ENCODE data around the gene THSD4.
"Not testable (repeated sequence)": the region's sequence is repeated elsewhere in the genome, so short reads cannot be mapped to it uniquely, and the experiment has no call there.

The THSD4 gene

GRCh38 chr15:71397377-71397776 is 282.1 kb downstream of the THSD4 start:
- DNase-seq: no peak

GRCh38 chr15:71400294-71400693 is 285.0 kb downstream of the THSD4 start:
- no peak for DNase-seq

- not testable (repeated sequence) for DNase-seq
Observed at GRCh38 chr15:71401728-71402127, 286.5 kb downstream of the THSD4 start.

GRCh38 chr15:71409541-71409940 is 294.3 kb downstream of the THSD4 start:
- DNase-seq: no peak

GRCh38 chr15:71410347-71410746 is 295.1 kb downstream of the THSD4 start:
- DNase-seq: no peak

- no peak for DNase-seq
Observed at GRCh38 chr15:71411538-71412482, 296.5 kb downstream of the THSD4 start.

GRCh38 chr15:71413419-71413818 is 298.1 kb downstream of the THSD4 start:
- no peak for DNase-seq

- DNase-seq: no peak
Observed at GRCh38 chr15:71414853-71415252, 299.6 kb downstream of the THSD4 start.

GRCh38 chr15:71422530-71423259 is 307.4 kb downstream of the THSD4 start:
- DNase-seq: no peak

GRCh38 chr15:71424765-71425164 is 309.5 kb downstream of the THSD4 start:
- DNase-seq: no peak

- DNase-seq: no peak
Observed at GRCh38 chr15:71425388-71425787, 310.1 kb downstream of the THSD4 start.

- DNase-seq: no peak
Observed at GRCh38 chr15:71426792-71427191, 311.5 kb downstream of the THSD4 start.

- no peak for DNase-seq
Observed at GRCh38 chr15:71430782-71431181, 315.5 kb downstream of the THSD4 start.

- DNase-seq: no peak
Observed at GRCh38 chr15:71431343-71432336, 316.4 kb downstream of the THSD4 start.

- DNase-seq: no peak
Observed at GRCh38 chr15:71433402-71433801, 318.1 kb downstream of the THSD4 start.

GRCh38 chr15:71434774-71435173 is 319.5 kb downstream of the THSD4 start:
- no peak for DNase-seq

- DNase-seq: no peak
Observed at GRCh38 chr15:71435552-71435951, 320.3 kb downstream of the THSD4 start.

GRCh38 chr15:71436854-71437253 is 321.6 kb downstream of the THSD4 start:
- no peak for DNase-seq

- no peak for DNase-seq
Observed at GRCh38 chr15:71437404-71437803, 322.1 kb downstream of the THSD4 start.

- no peak for DNase-seq
Observed at GRCh38 chr15:71437919-71438318, 322.6 kb downstream of the THSD4 start.

- not testable (repeated sequence) for DNase-seq
Observed at GRCh38 chr15:71439478-71439877, 324.2 kb downstream of the THSD4 start.

- no peak for DNase-seq
Observed at GRCh38 chr15:71440489-71441110, 325.3 kb downstream of the THSD4 start.
